ENCODE results near the gene ADPRM. TPM values are rescaled to one million over a fixed set of nuclear protein-coding genes. Genes with fewer than 3 reads are reported as not detected.

The ADPRM gene
- total and polyA plus RNA-seq, 2 experiments from 2014 or later: 7.7 to 17.8 TPM

- 39% methylated on average over 6 of the region's 6 CpGs for WGBS (ENCODE audit: low lambda C conversion rate, missing lambda C conversion rate)
- Histone ChIP-seq H3K36me3 (replicated peaks; ENCODE audit: insufficient read depth, low read depth) (no peaks in the 10 kb centered on the region), H3K9me2 (replicated peaks; ENCODE audit: insufficient read depth) (no peaks in the 10 kb centered on the region), H3K9me3 (ENCODE audit: low read depth) (no peaks in the 10 kb centered on the region), H3K27me3 (no peaks in the 10 kb centered on the region), H3K79me2 (no peaks in the 10 kb centered on the region), H3K4me3 (no peak overlapping the region), H3K4me1 (ENCODE audit: insufficient read depth) (peaks cover 8% of the 10 kb centered on the region), H4K20me1 (ENCODE audit: insufficient read depth, poor library complexity, severe bottlenecking) (no peaks in the 10 kb centered on the region), H3K27ac (peak overlapping the region; percentile 88), H3K4me2 (peak overlapping the region; percentile 58), H2AFZ (no peak overlapping the region)
- no peak for TF ChIP-seq EZH2 (IDR thresholded peaks at IDR 0.05; ENCODE audit: borderline replicate concordance)
- peak; percentile 63 for DNase-seq (ENCODE audit: low spot score)
Measured at GRCh38 chr17:10745231-10745630, 47.8 kb downstream of the ADPRM start.

GRCh38 chr17:10748531-10749181 lies 51.3 kb downstream of the ADPRM start:
- DNase-seq (ENCODE audit: low spot score): no peak
- Histone ChIP-seq H2AFZ (no peak overlapping the region), H3K9me2 (replicated peaks; ENCODE audit: insufficient read depth) (no peaks in the 10 kb centered on the region), H3K4me1 (ENCODE audit: insufficient read depth) (peaks cover 8% of the 10 kb centered on the region), H3K36me3 (replicated peaks; ENCODE audit: insufficient read depth, low read depth) (no peaks in the 10 kb centered on the region), H3K4me3 (no peak overlapping the region), H3K4me2 (no peak overlapping the region), H4K20me1 (ENCODE audit: insufficient read depth, poor library complexity, severe bottlenecking) (no peaks in the 10 kb centered on the region), H3K9me3 (ENCODE audit: low read depth) (no peaks in the 10 kb centered on the region), H3K27ac (peak overlapping the region; percentile 27), H3K79me2 (no peaks in the 10 kb centered on the region), H3K27me3 (no peaks in the 10 kb centered on the region)
- TF ChIP-seq CTCF (IDR thresholded peaks at IDR 0.05; ENCODE audit: poor library complexity) (no peak), EZH2phosphoT487 (IDR thresholded peaks at IDR 0.05; ENCODE audit: low read depth, severe bottlenecking, unreplicated experiment) (no peak), EZH2 (IDR thresholded peaks at IDR 0.05; ENCODE audit: borderline replicate concordance) (no peak)
- 43% methylated on average over 9 of the region's 9 CpGs for WGBS (ENCODE audit: low lambda C conversion rate, missing lambda C conversion rate)

GRCh38 chr17:10750210-10750609 lies 52.8 kb downstream of the ADPRM start:
- DNase-seq (ENCODE audit: low spot score): no peak
- Histone ChIP-seq H3K4me3 (no peak overlapping the region), H3K9me2 (replicated peaks; ENCODE audit: insufficient read depth) (no peaks in the 10 kb centered on the region), H4K20me1 (ENCODE audit: insufficient read depth, poor library complexity, severe bottlenecking) (no peaks in the 10 kb centered on the region), H3K4me1 (ENCODE audit: insufficient read depth) (peaks cover 14% of the 10 kb centered on the region), H2AFZ (no peak overlapping the region), H3K36me3 (replicated peaks; ENCODE audit: insufficient read depth, low read depth) (no peaks in the 10 kb centered on the region), H3K79me2 (no peaks in the 10 kb centered on the region), H3K27ac (no peak overlapping the region), H3K9me3 (ENCODE audit: low read depth) (no peaks in the 10 kb centered on the region), H3K4me2 (no peak overlapping the region), H3K27me3 (no peaks in the 10 kb centered on the region)
- WGBS (ENCODE audit: low lambda C conversion rate, missing lambda C conversion rate): 89% methylated on average over 4 of the region's 4 CpGs
- TF ChIP-seq EZH2 (IDR thresholded peaks at IDR 0.05; ENCODE audit: borderline replicate concordance) (no peak), EZH2phosphoT487 (IDR thresholded peaks at IDR 0.05; ENCODE audit: low read depth, severe bottlenecking, unreplicated experiment) (no peak), CTCF (IDR thresholded peaks at IDR 0.05; ENCODE audit: poor library complexity) (no peak)

GRCh38 chr17:10751563-10751962 lies 54.2 kb downstream of the ADPRM start:
- no peaks in the 10 kb centered on the region for H3K9me2 ChIP-seq (replicated peaks; ENCODE audit: insufficient read depth)
- H3K4me3 ChIP-seq: no peak overlapping the region
- H3K9me3 ChIP-seq (ENCODE audit: low read depth): no peaks in the 10 kb centered on the region
- no peak overlapping the region for H2AFZ ChIP-seq
- H3K27me3 ChIP-seq: no peaks in the 10 kb centered on the region
- H3K27ac ChIP-seq: no peak overlapping the region
- no peak overlapping the region for H3K4me2 ChIP-seq
- WGBS (ENCODE audit: low lambda C conversion rate, missing lambda C conversion rate): 76% methylated on average over 3 of the region's 3 CpGs
- H4K20me1 ChIP-seq (ENCODE audit: insufficient read depth, poor library complexity, severe bottlenecking): no peaks in the 10 kb centered on the region
- TF ChIP-seq EZH2 (IDR thresholded peaks at IDR 0.05; ENCODE audit: borderline replicate concordance) (no peak), CTCF (IDR thresholded peaks at IDR 0.05; ENCODE audit: poor library complexity) (no peak), EZH2phosphoT487 (IDR thresholded peaks at IDR 0.05; ENCODE audit: low read depth, severe bottlenecking, unreplicated experiment) (no peak)
- DNase-seq (ENCODE audit: low spot score): no peak
- H3K4me1 ChIP-seq (ENCODE audit: insufficient read depth): peaks cover 25% of the 10 kb centered on the region
- no peaks in the 10 kb centered on the region for H3K36me3 ChIP-seq (replicated peaks; ENCODE audit: insufficient read depth, low read depth)
- H3K79me2 ChIP-seq: no peaks in the 10 kb centered on the region
